ENCODE data around the gene KLHL1.

The KLHL1 gene

GRCh38 chr13:69657676-69658075, 450.6 kb downstream of the KLHL1 start:
- no peaks in the 10 kb centered on the region for H3K9me3 ChIP-seq (ENCODE audit: control insufficient read depth, insufficient read depth, low read depth, low read length)
- no peak overlapping the region for H3K27ac ChIP-seq (ENCODE audit: extremely low read depth, low read depth, low read length)
- H3K36me3 ChIP-seq (ENCODE audit: control insufficient read depth in 2 of 2, insufficient read depth in 1 of 2, low read length in 2 of 2) = no peaks in the 10 kb centered on the region
- ChIA-PET CTCF (interaction anchor here (0.6 to 0.7 kb wide), 2 partner anchors 121 to 914 kb away, joined by 3 read pairs; no protein-coding TSS in a partner anchor), POLR2A (no interaction called here)
- TF ChIP-seq ZNF521 (tag by site-specific recombination; IDR thresholded peaks at IDR 0.05) = no peak
- TF ChIP-seq, protein P1, sequence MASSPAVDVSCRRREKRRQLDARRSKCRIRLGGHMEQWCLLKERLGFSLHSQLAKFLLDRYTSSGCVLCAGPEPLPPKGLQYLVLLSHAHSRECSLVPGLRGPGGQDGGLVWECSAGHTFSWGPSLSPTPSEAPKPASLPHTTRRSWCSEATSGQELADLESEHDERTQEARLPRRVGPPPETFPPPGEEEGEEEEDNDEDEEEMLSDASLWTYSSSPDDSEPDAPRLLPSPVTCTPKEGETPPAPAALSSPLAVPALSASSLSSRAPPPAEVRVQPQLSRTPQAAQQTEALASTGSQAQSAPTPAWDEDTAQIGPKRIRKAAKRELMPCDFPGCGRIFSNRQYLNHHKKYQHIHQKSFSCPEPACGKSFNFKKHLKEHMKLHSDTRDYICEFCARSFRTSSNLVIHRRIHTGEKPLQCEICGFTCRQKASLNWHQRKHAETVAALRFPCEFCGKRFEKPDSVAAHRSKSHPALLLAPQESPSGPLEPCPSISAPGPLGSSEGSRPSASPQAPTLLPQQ (tag by site-specific recombination; IDR thresholded peaks at IDR 0.05) = no peak
- no peak for TF ChIP-seq ZNF19 (tag by site-specific recombination; IDR thresholded peaks at IDR 0.05; ENCODE audit: low read depth)
- TF ChIP-seq ZNF48 (tag by site-specific recombination; IDR thresholded peaks at IDR 0.05) = no peak
- TF ChIP-seq ZNF629 (tag by site-specific recombination; IDR thresholded peaks at IDR 0.05) = no peak
- TF ChIP-seq ZEB2 (tag by site-specific recombination; IDR thresholded peaks at IDR 0.05) = no peak
- no peak for TF ChIP-seq ZNF558 (tag by site-specific recombination; IDR thresholded peaks at IDR 0.05)
- TF ChIP-seq ZNF768 (tag by site-specific recombination; IDR thresholded peaks at IDR 0.05) = no peak
- TF ChIP-seq, protein P2, sequence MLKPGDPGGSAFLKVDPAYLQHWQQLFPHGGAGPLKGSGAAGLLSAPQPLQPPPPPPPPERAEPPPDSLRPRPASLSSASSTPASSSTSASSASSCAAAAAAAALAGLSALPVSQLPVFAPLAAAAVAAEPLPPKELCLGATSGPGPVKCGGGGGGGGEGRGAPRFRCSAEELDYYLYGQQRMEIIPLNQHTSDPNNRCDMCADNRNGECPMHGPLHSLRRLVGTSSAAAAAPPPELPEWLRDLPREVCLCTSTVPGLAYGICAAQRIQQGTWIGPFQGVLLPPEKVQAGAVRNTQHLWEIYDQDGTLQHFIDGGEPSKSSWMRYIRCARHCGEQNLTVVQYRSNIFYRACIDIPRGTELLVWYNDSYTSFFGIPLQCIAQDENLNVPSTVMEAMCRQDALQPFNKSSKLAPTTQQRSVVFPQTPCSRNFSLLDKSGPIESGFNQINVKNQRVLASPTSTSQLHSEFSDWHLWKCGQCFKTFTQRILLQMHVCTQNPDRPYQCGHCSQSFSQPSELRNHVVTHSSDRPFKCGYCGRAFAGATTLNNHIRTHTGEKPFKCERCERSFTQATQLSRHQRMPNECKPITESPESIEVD (tag by site-specific recombination; IDR thresholded peaks at IDR 0.05) = no peak
- no peak for TF ChIP-seq ZNF350 (tag by site-specific recombination; IDR thresholded peaks at IDR 0.05)
- TF ChIP-seq PRDM1 (tag by site-specific recombination; IDR thresholded peaks at IDR 0.05) = no peak
- no peak for TF ChIP-seq ZFHX2 (tag by site-specific recombination; conservative IDR thresholded peaks at IDR 0.05)
- TF ChIP-seq, protein P3, sequence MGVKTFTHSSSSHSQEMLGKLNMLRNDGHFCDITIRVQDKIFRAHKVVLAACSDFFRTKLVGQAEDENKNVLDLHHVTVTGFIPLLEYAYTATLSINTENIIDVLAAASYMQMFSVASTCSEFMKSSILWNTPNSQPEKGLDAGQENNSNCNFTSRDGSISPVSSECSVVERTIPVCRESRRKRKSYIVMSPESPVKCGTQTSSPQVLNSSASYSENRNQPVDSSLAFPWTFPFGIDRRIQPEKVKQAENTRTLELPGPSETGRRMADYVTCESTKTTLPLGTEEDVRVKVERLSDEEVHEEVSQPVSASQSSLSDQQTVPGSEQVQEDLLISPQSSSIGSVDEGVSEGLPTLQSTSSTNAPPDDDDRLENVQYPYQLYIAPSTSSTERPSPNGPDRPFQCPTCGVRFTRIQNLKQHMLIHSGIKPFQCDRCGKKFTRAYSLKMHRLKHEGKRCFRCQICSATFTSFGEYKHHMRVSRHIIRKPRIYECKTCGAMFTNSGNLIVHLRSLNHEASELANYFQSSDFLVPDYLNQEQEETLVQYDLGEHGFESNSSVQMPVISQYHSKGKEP (tag by site-specific recombination; IDR thresholded peaks at IDR 0.05) = no peak
- TF ChIP-seq ZNF221 (tag by site-specific recombination; IDR thresholded peaks at IDR 0.05; ENCODE audit: borderline replicate concordance) = no peak
- no peak for TF ChIP-seq ZNF138 (tag by site-specific recombination; IDR thresholded peaks at IDR 0.05; ENCODE audit: borderline replicate concordance)
- TF ChIP-seq MYNN (tag by site-specific recombination; IDR thresholded peaks at IDR 0.05; ENCODE audit: borderline replicate concordance) = no peak
- no peak overlapping the region for H3K4me3 ChIP-seq (ENCODE audit: low read depth, low read length)
- no peaks in the 10 kb centered on the region for H3K4me1 ChIP-seq (ENCODE audit: control insufficient read depth, insufficient read depth, low read length)

DNA sequence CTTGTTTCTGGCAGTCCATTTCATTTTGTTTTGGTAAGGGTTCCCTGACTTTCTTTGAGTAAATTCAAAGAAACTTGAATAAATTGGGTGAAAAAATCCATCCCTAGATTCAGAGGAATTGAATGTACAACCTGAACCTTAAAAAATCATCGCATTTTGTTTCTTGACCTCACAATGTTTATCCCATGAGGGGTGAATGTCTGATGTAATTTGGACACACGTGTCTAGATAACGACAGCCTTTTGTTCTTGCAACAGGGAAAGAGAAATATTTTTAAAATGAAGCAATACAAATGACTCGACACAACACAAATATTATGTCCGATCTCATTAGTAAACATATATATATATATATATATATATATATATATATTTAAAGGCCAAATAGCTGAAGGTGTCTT, 453.9 kb downstream of the KLHL1 start:
- H3K9me3 ChIP-seq (ENCODE audit: control insufficient read depth, insufficient read depth, low read depth, low read length) = no peaks in the 10 kb centered on the region
- POLR2A ChIA-PET = no interaction called here
- H3K27ac ChIP-seq (ENCODE audit: extremely low read depth, low read depth, low read length) = no peak overlapping the region
- no peaks in the 10 kb centered on the region for H3K4me1 ChIP-seq (ENCODE audit: control insufficient read depth, insufficient read depth, low read length)
- no peaks in the 10 kb centered on the region for H3K36me3 ChIP-seq (ENCODE audit: control insufficient read depth in 2 of 2, insufficient read depth in 1 of 2, low read length in 2 of 2)
- H3K4me3 ChIP-seq (ENCODE audit: low read depth, low read length) = no peak overlapping the region
- CTCF ChIA-PET = no interaction called here
- TF ChIP-seq ZNF610 (tag by site-specific recombination; IDR thresholded peaks at IDR 0.05; ENCODE audit: borderline replicate concordance) = no peak
- no peak for TF ChIP-seq ZNF701 (tag by site-specific recombination; IDR thresholded peaks at IDR 0.05)
- no peak for TF ChIP-seq WT1 (tag by site-specific recombination; IDR thresholded peaks at IDR 0.05)
- TF ChIP-seq, protein P4, sequence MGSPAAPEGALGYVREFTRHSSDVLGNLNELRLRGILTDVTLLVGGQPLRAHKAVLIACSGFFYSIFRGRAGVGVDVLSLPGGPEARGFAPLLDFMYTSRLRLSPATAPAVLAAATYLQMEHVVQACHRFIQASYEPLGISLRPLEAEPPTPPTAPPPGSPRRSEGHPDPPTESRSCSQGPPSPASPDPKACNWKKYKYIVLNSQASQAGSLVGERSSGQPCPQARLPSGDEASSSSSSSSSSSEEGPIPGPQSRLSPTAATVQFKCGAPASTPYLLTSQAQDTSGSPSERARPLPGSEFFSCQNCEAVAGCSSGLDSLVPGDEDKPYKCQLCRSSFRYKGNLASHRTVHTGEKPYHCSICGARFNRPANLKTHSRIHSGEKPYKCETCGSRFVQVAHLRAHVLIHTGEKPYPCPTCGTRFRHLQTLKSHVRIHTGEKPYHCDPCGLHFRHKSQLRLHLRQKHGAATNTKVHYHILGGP (tag by site-specific recombination; IDR thresholded peaks at IDR 0.05) = no peak
- TF ChIP-seq ZSCAN23 (tag by site-specific recombination; IDR thresholded peaks at IDR 0.05) = no peak
- no peak for TF ChIP-seq OSR2 (tag by site-specific recombination; IDR thresholded peaks at IDR 0.05)
- TF ChIP-seq ZNF501 (tag by site-specific recombination; IDR thresholded peaks at IDR 0.05) = no peak
- TF ChIP-seq ZNF391 (tag by site-specific recombination; IDR thresholded peaks at IDR 0.05; ENCODE audit: borderline replicate concordance, low read depth) = no peak
- no peak for TF ChIP-seq ZNF174 (tag by site-specific recombination; IDR thresholded peaks at IDR 0.05)
- TF ChIP-seq KLF9 (tag by site-specific recombination; IDR thresholded peaks at IDR 0.05; ENCODE audit: low read depth) = no peak
- no peak for TF ChIP-seq ZNF121 (tag by site-specific recombination; IDR thresholded peaks at IDR 0.05)
- TF ChIP-seq ZNF114 (tag by site-specific recombination; IDR thresholded peaks at IDR 0.05) = no peak
- TF ChIP-seq, protein P5, sequence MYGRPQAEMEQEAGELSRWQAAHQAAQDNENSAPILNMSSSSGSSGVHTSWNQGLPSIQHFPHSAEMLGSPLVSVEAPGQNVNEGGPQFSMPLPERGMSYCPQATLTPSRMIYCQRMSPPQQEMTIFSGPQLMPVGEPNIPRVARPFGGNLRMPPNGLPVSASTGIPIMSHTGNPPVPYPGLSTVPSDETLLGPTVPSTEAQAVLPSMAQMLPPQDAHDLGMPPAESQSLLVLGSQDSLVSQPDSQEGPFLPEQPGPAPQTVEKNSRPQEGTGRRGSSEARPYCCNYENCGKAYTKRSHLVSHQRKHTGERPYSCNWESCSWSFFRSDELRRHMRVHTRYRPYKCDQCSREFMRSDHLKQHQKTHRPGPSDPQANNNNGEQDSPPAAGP (tag by site-specific recombination; IDR thresholded peaks at IDR 0.05) = no peak
- no peak for TF ChIP-seq ZSCAN30 (tag by site-specific recombination; IDR thresholded peaks at IDR 0.05)
- no peak for TF ChIP-seq SP3 (tag by site-specific recombination; IDR thresholded peaks at IDR 0.05)
- TF ChIP-seq KLF8 (tag by site-specific recombination; IDR thresholded peaks at IDR 0.05) = no peak

Measured in HEK293 (cell line).